GM19023 (cell line): ENCODE results near the gene CHRNA4.

Experiments
- ATAC-seq: cut with Tn5 transposase; IDR thresholded peaks from one replicate; pipeline ENCODE4 v1.9.1; 2021; ENCODE audit warnings: mild to moderate bottlenecking, moderate library complexity; ENCODE audit not compliant: unreplicated experiment

The CHRNA4 gene

DNA sequence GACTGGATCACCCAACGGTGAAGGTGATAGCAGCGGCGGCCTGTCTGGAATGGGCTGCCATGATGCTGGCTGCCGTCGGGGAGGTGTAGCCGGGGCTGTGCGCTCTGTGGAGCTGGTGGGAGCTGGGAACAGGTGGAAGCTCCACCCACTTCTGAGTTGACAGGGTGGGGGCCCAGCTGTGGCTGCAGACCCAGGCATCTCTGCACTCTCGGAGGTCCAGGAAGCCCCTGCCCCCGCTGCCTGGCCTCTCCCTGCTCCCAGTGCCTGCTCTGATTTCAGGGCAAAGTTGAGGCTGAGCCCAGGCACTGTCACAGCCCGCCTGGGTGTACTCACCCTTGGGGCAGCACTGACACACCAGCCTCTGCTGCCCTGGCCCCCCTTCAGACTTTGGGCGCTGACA, 18.1 kb upstream of the CHRNA4 start:
- ATAC-seq, result no peak

DNA sequence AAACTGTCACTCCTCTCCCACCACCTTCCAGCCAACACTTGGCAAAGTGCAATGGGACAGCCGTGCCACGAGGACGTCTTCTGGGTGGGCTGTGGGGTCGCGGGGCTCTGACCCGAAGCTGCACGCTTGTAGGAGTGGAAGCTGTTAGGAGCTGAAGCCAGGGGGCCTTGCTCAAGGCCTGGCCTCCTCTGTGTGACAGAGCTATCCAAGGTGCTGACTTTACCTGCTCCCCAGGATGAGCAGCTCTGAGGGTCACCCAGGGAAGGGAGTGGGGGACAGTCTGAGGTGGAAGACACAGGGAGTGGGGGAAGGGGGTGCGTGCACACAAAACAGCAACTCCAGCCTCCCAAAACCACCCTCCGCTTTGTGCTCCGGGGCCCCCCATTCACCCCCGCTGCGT, 17.5 kb upstream of the CHRNA4 start:
- ATAC-seq, result no peak

DNA sequence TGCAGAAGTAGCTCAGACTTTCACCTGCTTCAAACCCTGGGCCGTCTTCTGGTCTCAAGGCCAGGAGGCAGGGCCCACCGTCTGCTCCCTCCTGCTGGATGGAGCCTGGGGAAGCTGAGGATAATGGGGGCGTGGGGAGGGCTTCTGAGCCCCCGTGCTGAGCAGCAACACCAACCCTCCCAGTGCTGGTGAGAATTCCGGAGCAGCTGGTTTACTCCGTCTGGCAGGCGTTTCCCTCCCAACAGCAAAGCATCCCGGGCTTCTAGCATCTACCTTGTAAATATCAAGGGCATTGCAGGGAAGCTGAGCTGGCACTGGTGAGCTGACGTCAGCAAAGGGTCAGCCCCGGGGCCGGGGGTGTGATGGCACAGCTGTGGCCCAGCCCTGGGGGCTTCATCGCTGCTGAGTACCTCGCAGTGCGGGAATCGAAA, 16.8 kb upstream of the CHRNA4 start:
- no peak for ATAC-seq

DNA sequence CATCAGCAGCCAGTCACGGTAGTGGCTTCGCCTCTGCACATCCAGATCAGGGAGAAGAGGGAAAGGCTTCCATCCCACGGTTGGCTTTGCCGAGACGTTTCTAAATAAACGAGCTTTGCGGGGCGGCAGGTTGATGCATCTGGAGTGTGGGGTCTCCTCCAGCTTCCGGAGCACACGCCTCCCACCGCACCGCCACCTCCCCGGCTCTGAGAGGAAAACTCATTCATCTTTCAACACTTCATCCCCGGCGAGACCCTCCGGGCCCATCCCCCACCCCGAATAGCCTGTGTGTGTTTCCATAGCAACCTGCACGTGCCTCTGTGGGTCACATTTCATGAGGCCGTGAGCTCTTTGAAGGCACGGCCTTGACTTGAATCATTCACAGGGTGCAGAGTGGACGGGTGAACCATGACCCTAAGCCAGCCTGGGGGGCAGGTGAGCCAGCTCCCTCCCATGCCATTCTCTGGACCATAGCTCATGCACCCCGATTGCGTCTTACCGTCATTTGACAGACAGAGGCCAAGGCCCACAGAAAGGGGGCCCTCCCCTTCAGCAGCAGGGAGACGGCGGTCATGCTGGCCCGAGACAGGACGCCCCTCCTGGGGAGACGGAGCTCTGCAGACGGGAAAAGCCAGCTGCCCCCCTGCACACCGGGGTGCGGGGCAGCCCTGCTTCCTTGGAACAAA, 16.2 kb upstream of the CHRNA4 start:
- ATAC-seq, result no peak

DNA sequence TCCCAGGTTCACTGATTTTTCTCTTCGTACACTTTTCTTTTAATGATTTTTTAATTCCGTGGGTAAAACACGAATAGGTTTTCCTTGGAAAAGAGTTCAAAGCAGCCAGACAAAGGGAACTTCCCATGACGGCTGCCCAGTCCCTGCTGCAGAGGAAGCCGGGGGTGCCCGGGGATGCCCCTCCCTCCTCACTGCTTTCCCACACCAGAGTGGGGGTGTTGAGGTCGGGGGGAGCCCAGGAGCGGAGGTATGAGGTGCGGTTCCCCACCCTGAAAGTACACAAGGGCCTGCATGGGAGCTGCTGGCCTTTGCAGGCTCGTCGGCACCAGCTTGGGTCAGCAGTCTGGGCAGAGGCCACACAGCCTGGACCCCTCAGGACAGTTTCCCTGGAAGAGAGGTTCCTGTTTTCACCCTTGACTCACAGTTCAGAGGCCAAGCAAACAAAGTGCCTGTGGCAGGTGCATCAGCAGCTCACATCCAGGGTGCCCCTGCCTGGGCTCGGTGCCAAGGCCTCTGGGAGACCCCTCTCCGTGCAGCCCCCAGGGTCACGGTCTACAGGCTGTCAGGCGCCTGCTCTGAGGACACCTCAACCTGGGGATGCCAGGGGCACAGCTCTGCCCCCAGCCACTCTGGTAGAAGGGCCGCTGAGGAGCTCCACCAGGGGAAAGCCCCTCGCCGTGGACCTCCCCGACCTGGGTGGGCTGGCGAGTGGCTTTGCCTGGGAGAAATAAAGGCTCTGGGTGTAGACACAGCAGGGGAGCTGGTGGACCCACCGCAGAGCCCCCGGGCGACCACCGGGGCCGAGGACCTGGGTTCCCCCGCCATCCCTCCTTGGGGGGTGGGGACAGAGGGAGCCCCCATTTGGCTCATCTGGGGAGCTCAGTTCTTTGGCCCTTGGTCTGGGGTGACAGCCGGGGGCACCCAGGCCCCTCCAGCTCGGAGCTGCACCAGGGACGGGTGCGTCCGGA, 15.4 kb upstream of the CHRNA4 start:
- ATAC-seq, result no peak

DNA sequence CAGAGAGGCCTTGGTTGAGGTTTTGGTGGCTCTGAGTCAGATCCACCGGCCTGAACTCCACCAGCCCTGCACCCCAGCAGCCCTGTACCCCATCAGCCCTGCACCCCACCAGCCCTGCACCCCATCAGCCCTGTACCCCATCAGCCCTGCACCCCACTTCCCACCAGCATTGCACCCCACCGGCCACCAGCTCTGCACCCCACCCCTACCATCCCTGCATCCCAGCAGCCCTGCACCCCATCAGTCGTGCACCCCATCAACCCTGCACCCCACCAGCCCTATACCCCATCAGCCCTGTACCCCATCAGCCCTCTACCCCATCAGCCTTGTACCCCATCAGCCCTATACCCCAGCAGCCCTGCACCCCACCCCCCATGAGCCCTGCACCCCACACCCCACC, 14.3 kb upstream of the CHRNA4 start:
- ATAC-seq, result no peak

DNA sequence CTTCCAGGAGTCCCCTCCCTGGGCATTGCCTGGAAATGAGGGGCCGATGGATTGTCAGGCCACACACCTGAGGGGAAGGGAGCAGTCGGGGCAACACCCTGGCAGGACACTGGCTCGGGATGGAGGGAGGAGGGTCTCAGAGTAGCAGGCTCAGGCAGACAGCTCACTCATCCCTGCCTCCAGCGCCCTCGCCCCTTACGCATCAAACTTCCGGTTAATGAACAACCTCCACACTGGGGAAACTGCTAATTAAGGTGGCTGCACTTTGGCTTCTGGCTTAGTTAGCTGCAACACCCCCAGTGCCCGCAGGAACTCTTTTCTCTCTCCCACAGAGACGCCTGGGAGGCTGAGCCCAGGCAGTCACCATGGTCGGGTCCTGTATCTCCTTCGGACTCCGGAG, 13.4 kb upstream of the CHRNA4 start:
- no peak for ATAC-seq

DNA sequence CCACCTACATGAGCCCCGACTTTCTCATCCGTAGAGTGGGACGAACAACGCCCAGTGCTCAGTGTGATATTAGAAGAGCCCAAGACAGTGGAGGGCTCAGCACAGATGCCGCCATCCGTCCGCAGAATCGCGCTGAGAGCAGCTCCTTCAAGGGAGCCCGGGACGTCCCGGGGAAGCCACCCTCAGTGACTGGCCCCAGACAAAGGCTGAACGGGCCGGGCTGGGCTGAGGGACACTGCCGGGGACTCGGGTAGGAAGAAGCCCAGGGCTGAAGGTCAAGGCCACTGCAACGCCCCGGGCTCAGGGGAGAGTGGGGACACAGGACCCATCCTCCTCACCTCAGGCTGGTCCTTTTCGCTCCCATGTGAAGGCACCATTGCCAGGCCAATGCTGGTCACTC, 12.8 kb upstream of the CHRNA4 start:
- ATAC-seq, result no peak

DNA sequence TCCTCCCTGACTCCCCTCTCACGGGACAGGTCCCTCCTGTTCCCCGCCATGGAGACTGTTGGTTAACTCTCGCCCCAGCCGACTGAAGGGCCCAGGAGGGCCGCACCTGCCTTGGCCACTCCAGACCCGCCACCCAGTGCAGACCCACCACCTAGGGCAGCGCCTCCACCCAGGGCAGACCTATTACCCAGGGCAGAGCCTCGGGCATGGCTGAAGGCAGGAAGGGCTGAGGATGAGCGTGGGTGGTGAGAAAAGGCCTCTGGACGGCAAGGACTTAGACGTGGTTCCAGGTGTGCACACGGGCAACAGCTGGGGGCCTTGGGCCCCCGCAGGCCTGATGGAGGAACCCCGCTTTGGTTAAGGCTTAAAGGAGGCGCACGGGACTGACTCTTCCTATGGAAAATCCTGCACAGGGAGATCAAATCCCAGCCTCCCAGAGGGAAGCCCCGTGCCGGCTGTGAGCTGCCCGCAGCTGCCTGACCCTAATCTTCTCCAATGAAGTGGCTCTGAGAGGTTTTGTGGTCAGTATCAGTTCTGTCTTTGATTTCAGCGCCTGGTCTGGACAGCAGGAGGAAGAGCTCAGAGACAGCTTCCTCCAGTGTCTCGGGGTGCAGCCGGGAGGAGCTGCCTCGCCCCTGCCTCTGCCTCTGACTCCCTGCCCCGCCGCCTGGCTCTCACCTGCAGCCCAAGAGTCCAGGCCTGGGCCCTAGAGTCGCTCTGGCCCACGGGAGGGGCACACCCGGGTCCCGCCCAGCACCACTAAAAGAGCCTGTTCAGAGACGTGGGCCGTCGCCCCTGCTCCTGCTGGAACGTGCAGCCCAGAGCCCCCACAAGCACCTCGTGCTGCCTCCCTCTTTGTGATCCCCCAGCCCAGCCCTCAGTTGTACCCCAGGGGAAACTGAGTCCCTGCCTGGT, 12.1 kb upstream of the CHRNA4 start:
- no peak for ATAC-seq

DNA sequence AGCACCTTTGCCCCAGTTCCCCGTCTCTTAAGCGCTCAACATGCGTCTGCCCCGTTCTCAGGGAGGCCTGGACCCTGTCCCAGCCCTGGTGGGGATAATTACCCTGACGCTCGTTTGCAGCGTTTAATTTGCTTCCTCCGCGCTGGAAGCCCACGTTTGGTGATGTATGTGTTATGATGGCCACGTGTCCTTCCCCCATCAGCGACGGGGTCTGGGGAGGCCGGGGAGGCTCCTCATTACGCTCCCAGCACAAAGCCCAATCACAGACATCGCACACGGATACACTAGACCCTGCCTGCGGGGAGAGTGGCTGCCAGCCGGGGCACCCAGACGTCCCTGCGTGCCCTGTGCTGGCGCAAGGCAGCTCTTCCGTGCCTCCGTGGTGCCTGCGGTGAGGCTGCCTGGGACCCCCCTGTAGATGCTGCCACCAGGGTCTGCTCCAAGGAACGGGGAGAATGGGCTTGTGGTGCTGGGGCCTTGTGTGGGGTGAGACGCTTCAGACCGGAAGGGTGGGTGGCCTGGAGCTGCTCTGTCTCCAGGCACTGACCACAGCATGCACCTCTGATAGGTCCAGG, 10.2 kb upstream of the CHRNA4 start:
- ATAC-seq, result no peak

DNA sequence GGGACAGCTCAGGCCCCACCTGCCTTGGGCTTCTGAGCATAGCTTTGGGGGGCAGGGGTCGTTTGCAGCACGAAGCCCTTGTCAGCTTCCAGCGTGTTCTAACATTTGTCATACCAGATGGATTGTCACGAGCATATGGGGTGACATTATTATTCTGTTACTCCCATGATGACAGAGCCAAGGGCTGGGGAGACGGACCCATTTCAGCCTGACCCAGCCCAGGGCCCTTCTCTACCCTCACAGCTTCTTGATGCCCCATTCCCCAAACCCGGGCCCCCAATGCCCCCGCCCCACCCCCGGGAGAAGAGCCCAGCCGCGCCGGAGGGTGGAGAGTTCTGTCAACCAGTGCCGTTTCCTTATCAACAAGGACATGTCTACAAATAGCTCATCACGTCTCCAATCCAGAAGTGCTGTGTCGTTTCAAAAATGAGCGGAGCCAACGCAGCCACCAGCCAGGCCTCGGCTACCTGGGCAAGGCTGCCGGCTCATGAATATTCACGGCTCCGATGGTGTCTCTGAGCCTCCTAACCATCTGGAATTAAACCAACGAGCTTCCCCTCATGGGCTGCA, 9.6 kb upstream of the CHRNA4 start:
- no peak for ATAC-seq

DNA sequence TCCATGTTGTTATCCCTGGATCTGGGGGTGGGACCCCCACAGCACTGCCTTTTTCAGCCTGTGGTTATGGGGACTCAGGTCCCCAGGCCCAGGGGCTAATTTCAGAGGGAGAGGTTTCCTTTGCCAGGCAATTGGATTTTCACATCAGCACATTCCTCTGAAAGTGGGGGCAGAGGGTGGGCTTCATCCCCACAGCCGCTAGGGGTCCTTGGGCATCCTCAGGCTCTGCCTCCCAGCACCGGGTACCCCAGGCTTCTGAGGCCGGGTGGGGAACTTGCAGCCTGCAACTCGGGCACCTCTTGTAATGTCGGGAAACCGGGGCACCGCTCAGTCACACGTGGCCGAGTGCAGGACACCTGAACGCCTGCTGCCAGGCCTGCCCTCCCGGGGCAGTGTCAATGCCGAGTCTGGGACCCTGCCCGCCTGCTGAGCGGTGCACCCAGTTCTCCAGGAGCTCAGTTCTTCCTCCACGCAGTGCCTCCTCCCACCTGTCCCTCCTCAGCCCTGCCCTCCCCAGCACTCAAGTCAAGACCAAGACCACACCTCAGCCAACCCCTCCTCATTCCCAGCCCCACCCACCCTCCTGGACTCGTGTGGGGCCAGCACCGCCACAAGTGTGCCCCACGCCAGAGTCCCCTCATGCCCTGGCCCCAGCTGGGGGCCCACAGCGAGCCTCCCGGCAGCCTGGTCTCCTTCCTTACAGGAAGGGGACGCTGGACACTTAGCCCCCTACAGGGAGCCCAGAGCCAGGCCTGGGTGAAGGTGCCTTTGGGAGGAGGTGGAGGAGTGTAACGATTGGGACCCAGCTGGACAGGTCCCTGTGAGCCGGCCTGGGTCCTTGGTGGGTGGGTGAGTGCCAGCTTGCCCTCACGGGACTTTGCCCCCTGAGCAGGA, 8.8 kb upstream of the CHRNA4 start:
- ATAC-seq, result no peak

DNA sequence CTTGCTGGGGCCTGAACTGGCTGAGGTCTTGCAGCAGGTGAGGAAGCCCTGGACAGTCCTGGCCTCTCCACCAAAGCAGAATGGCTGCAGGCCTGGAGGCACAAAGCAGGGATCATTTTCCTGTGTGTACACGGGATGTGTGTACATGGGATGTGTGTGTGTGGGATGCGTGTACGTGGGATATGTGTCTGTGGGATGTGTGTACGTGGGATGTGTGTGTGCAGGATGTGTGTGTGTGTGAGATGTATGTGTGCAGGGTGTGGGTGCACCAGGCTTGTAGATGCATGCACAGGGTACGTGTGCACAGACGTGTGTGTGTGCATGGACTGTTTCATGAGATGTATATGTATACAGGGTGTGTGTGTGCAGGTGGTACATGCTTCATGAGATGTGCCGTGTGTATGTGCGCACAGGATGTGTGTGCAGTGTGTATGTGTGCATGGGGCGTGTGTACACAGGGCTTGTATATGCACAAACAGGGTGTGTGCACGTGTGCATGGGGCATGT, 7.9 kb upstream of the CHRNA4 start:
- no peak for ATAC-seq

DNA sequence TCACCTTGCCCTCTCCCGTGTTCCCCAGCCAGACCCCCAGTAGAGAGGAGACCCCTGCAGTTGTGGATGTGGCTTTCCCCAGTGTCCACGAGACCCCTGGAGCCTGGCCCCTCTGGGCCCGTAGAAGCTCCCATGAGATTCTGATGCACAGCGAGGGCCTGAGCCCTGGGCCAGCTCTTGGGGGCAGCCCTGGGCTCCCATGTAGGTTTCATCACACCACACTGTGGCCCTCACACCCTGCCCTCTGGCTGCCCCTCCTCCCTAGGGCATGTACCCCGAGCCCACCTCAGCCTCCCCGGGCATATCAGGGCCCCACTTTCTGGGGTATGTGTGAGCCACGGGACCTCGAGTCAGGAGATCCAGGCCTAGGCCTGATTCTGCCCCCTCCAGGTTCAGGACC, 7.0 kb upstream of the CHRNA4 start:
- ATAC-seq, result no peak

DNA sequence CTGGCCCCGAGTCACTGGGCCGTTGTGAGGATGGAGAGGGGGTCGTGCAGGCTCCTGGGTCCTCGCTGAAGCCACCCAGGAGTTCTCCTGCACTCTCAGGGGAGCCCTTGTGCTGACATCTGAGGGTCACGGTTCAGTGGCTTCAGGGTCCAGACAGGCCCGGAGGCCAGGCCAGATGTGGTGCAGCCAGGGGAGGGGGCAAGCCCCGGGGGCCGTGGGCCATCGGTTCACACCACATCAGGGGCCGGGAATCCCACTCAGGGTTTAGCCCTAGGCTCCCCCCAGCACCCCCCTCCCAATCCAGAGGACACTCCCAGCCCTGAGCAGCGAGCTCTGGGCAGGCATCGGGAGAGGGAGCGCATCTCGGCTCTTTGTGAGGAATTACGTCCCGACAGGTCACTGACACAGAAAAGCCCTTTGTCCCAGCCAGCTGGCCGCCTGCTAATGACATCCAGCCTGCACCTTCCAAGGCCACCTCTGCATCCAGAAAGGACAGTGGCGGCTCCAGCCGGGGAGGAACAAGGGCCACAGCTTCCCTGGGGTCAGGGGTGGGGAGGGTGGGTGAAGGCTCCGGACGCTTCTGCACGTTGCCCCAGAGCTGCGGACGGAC, 6.4 kb upstream of the CHRNA4 start:
- no peak for ATAC-seq

DNA sequence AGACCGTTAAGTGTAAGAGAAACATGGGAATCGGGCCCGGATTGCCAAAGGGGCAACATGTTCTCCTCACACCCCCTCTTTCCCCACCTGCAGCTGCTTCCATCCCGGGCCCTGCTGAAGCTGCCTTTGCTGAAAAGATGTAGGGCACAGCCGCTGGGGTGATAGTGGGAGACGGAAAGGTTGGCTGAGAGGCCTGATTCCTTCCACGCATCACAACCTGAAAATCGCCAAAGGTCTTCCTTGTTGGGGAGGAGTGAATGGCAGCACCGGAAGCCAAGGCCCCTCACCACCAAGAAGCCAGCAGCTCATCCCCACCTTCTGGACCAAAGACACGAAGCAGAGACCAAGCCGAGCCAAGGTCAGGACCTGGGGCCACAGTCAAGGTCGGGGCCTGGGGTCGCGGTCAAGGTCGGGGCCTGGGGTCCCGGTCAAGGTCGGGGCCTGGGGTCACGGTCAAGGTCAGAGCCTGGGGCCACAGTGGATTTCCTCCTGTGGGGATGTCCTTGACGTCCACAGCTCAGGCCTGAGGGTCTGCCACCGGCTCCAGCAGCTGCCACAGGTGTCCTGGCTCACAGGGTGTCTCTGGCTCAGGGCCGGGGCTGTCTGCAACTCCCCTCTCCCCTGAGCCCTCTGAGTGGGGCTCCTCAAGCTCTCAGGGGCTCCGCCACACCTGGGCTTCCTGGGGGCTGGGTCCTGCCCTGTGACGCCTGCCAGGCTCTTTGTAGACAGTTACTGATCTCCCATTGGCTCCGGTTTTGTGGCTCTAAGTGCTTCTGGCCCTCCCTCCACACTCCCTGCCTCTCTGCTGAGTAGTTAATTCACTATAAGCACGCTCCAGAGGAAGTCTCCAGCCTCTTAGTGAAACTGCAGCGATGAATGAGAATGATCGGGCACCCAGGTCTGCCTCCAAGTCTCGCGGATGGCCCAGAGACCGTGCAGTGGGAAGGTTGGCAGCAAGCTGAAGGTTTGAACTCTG, 5.5 kb upstream of the CHRNA4 start:
- ATAC-seq, result no peak

DNA sequence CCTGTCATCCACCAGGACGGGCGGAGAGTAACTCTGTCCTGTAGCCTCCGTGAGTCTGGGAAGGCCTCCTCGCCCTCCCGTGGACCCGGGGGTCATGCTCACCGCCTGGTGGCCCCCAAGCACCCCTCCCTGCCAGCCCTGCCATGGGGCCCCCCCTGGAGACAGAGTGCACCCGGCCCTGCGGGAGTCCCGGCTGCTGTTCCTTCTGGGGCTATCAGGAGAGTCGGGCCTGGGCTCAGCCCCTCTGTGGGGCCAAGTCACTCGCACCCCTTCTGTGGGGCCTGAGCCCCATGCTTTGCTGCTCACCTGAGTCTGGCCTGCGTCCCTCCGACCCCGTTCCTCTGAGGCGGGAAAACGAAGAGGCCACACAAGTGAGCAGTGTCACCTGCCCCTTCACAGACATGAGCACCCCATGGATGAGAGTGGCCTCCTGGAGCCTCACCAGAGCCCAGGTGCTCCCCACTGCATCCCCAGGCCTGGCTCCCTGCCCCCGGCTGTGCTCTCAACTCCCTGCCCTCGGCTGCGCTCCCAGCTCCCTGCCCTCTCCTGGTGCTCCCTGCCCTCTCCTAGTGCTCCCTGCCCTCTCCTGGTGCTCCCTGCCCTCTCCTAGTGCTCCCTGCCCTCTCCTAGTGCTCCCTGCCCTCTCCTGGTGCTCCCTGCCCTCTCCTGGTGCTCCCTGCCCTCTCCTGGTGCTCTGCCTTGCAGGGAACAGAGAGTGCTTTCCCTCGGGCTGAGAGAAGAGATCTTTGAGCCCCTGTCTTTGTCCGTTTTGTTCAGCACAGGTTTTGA, 4.6 kb upstream of the CHRNA4 start:
- no peak for ATAC-seq
